ENCODE measurements around the gene SCIN. TPM values are rescaled to one million over a fixed set of nuclear protein-coding genes. Genes with fewer than 3 reads are reported as not detected.
"Not testable (repeated sequence)": the region's sequence is repeated elsewhere in the genome, so short reads cannot be mapped to it uniquely, and the experiment has no call there.

Gene SCIN
- total and polyA plus RNA-seq, 7 donors, result 0.28 to 59.4 (median 1.8) TPM

DNA sequence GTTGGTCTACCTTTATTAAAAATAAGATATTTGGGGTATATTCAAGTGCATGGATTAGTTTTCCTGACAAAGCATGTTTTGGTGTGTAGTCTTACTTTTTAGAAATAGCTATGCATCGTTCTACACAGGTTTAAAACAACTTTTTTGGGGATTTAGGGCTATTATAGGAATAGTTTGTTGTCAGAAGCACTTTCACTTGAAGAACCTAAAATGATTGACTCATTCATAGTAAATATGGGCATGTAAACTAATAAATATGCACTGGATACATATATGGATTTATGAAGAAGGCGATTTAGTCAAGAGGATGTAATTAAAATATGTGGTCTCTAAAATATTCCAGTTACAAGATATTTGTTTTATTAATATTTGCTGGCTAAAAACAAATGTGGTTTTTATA, 118.9 kb downstream of the SCIN start:
- TF ChIP-seq EP300 (IDR thresholded peaks at IDR 0.05) (no peak), POLR2AphosphoS5 (IDR thresholded peaks at IDR 0.05) (no peak)
- 67 to 79% methylated on average over 2 of the region's 2 CpGs for whole genome bisulfite sequencing, 2 donors
- H3K36me3 ChIP-seq, result no peaks in the 10 kb centered on the region
- no peak overlapping the region for H3K27ac ChIP-seq
- DNase-seq, result no peak
- intact Hi-C loops (cut with DNase I), result no loop called here
- peaks cover 0 to 25% (median 10%) of the 10 kb centered on the region in 4 donors for H3K4me1 ChIP-seq
- H3K9me3 ChIP-seq, result no peaks in the 10 kb centered on the region
- H3K27me3 ChIP-seq, result no peaks in the 10 kb centered on the region
- H3K4me3 ChIP-seq, result peak overlapping the region in 3 of 4 donors; percentile 21 to 99 (median 74)

DNA sequence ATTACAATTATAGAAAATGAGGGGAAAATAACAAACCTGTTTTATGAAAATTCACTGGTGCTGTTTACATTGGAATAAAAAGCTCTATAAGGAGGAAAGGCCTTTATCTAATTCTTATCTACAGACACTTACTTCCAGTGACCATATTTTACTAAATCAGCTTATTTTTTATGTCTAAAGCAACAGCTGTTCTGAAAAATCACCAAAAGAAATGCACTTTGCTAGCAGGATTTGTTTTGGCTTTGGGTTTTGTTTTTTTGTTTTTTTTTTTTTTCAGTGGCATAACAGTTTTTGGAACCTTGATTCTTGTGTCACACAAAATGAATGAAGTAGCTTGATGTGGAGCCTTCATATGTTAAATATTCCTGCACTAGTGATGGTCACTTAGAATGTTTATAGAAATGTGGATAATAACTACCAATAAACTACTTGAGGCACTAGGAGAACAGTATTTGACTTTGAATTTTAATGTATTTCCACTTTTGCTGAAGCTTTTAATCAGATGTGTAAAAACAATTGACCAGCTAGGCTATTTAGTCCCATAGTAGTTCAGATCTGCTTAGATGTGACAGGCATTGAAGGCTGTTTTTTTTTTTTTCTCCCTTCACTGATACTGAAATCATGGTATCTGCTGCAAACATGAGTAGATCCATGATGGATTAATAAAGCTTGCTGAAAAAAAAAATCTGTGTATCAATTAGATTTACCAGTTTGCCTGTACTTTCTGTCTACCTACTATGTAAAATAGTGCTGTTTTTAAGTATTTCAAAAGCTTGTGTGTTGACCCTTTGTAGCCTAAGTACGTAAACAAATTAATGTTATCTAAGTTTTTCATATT, 119.7 kb downstream of the SCIN start:
- Histone ChIP-seq H3K27me3 (no peaks in the 10 kb centered on the region), H3K36me3 (no peaks in the 10 kb centered on the region), H3K9me3 (no peaks in the 10 kb centered on the region), H3K4me3 (peak overlapping the region in 3 of 4 donors; percentile 21 to 99 (median 74)), H3K27ac (no peak overlapping the region), H3K4me1 (peaks cover 0 to 32% (median 10%) of the 10 kb centered on the region in 4 donors)
- WGBS, 2 donors, result 90 to 96% methylated on average over 1 of the region's 1 CpG
- TF ChIP-seq POLR2A (IDR thresholded peaks at IDR 0.05) (no peak), POLR2AphosphoS5 (IDR thresholded peaks at IDR 0.05) (no peak), EP300 (IDR thresholded peaks at IDR 0.05) (no peak)
- TF ChIP-seq, protein P1, sequence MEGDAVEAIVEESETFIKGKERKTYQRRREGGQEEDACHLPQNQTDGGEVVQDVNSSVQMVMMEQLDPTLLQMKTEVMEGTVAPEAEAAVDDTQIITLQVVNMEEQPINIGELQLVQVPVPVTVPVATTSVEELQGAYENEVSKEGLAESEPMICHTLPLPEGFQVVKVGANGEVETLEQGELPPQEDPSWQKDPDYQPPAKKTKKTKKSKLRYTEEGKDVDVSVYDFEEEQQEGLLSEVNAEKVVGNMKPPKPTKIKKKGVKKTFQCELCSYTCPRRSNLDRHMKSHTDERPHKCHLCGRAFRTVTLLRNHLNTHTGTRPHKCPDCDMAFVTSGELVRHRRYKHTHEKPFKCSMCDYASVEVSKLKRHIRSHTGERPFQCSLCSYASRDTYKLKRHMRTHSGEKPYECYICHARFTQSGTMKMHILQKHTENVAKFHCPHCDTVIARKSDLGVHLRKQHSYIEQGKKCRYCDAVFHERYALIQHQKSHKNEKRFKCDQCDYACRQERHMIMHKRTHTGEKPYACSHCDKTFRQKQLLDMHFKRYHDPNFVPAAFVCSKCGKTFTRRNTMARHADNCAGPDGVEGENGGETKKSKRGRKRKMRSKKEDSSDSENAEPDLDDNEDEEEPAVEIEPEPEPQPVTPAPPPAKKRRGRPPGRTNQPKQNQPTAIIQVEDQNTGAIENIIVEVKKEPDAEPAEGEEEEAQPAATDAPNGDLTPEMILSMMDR (IDR thresholded peaks at IDR 0.05), result no peak
- intact Hi-C loops (cut with DNase I), result no loop called here
- DNase-seq, result no peak

DNA sequence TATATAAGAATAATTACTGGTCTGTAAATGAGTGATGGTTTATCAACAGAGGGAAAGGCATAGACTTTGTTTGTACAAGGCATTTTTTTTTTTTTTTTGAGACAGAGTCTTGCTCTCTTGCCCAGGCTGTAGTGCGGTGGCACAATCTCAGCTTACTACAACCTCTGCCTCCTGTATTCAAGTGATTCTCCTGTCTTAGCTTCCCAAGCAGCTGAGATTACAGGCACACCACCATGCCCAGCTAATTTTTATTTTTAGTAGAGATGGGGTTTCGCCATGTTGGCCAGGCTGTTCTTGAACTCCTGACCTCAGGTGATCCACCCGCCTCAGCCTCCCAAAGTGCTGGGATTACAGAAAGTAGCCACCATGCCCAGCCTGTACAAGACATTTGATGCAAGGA, 120.9 kb downstream of the SCIN start:
- DNase-seq; intact Hi-C loops (cut with DNase I); H3K9me3 ChIP-seq; H3K36me3 ChIP-seq; H3K27ac ChIP-seq; H3K27me3 ChIP-seq: not testable (repeated sequence)
- Histone ChIP-seq H3K4me3 (peak overlapping the region in 1 of 4 donors; percentile 99), H3K4me1 (peaks cover 0 to 42% (median 8%) of the 10 kb centered on the region in 4 donors)
- 93 to 95% methylated on average over 3 of the region's 3 CpGs for WGBS, 2 donors

DNA sequence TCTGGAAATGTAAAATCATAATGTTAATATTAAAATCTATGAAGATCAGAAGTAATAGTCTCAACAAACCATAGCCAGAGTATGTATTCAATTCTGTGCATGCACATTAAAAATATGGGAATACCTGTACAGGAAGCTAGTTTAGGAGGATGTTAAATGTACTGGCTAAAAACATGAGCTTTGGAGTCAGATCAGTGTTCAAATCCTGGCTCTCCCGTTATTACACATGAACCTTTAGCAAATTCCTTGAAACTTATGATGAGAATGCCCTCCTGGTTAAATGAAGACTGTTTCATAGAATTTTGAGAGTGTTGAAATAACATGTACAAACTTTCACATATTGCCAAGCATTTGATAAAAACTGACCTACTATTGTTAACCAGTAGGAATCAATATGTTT, 121.5 kb downstream of the SCIN start:
- no peak for DNase-seq
- Histone ChIP-seq H3K4me1 (peaks cover 0 to 42% (median 8%) of the 10 kb centered on the region in 4 donors), H3K27me3 (no peaks in the 10 kb centered on the region), H3K4me3 (no peak overlapping the region), H3K9me3 (no peaks in the 10 kb centered on the region), H3K27ac (no peak overlapping the region), H3K36me3 (no peaks in the 10 kb centered on the region)
- TF ChIP-seq POLR2AphosphoS5 (IDR thresholded peaks at IDR 0.05), result no peak
- no peak for TF ChIP-seq EP300 (IDR thresholded peaks at IDR 0.05)
- TF ChIP-seq POLR2A (IDR thresholded peaks at IDR 0.05), result no peak
- TF ChIP-seq, protein P1 (IDR thresholded peaks at IDR 0.05), result no peak
- 92 to 99% methylated on average over 1 of the region's 1 CpG for WGBS, 2 donors
- intact Hi-C loops (cut with DNase I), result no loop called here

DNA sequence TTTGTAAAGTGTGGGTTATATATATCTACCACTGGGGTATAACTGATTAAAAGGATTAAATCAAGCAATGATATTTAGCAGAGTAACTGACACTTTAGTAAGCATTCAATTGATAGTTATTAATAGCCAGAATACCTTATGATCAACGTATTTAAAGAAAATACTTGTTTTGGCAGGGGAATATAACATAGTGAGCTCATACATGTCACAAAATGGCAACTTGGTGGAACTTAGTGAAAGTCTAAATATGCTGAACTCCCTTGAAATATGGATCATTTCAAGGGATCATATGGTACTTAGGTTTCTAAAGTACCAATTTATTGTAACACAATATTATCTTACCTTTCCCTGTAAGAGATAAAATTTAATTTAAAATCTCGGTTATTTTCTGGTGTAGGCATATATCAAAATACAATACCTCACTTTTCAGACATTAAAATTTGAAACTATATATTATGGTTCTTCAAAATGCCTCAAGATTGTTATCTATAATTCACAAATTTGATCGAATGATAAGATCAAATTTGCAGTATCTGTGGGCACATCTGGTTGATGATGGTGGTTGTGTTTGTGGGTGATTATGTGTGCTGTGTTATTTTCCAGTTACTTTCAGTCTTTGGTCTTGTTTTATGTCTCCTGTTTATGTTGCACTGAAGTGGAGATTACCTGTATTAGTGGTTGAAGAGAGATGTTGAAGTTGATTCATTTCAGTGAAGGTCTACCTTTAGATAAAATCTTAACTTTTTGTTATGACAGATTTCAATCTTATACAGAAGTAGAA, 122.1 kb downstream of the SCIN start:
- TF ChIP-seq, protein P1 (IDR thresholded peaks at IDR 0.05), result no peak
- TF ChIP-seq EP300 (IDR thresholded peaks at IDR 0.05) (no peak), POLR2AphosphoS5 (IDR thresholded peaks at IDR 0.05) (no peak), POLR2A (IDR thresholded peaks at IDR 0.05) (no peak)
- no peak overlapping the region for H3K27ac ChIP-seq
- H3K4me1 ChIP-seq, result peaks cover 0 to 42% (median 8%) of the 10 kb centered on the region in 4 donors
- no peak for DNase-seq
- H3K9me3 ChIP-seq, result no peaks in the 10 kb centered on the region
- H3K27me3 ChIP-seq, result no peaks in the 10 kb centered on the region
- WGBS, 2 donors, result 56 to 59% methylated on average over 3 of the region's 3 CpGs
- intact Hi-C loops (cut with DNase I), result no loop called here
- H3K4me3 ChIP-seq, result no peak overlapping the region
- no peaks in the 10 kb centered on the region for H3K36me3 ChIP-seq

Data from sigmoid colon (tissue), 7 donors.